HEK293 (cell line): Measurements from ENCODE around the gene FBXL15.
A peak's percentile ranks its signal among the peaks of the same experiment; 100 is the strongest.

ENCODE experiments used
- BCL11B ChIP-seq: fragments of 450-650 bp; formaldehyde crosslinking; IDR thresholded peaks from 2 replicates; pipeline ENCODE4 v1.5.1; 2016; ENCODE audit warnings: low read depth, missing biosample characterization, missing genetic modification characterization
- BCL6B ChIP-seq: fragments of 450-650 bp; formaldehyde crosslinking; IDR thresholded peaks from 2 replicates; pipeline ENCODE4 v1.5.1; 2017; ENCODE audit warnings: missing biosample characterization, missing genetic modification characterization
- EGR2 ChIP-seq: fragments of 450-650 bp; formaldehyde crosslinking; IDR thresholded peaks from 2 replicates; pipeline ENCODE4 v1.5.1; 2016; ENCODE audit warnings: low read depth, missing biosample characterization, missing genetic modification characterization
- GLIS2 ChIP-seq: fragments of 450-650 bp; formaldehyde crosslinking; IDR thresholded peaks from 2 replicates; pipeline ENCODE4 v1.5.1; 2016; ENCODE audit warnings: missing biosample characterization, missing genetic modification characterization
- HOXA7 ChIP-seq: sonication (generic); formaldehyde crosslinking; IDR thresholded peaks from 2 replicates; pipeline ENCODE4 v1.8.1; 2022; ENCODE audit warnings: missing genetic modification reagents, borderline replicate concordance
- KLF1 ChIP-seq: fragments of 450-650 bp; formaldehyde crosslinking; IDR thresholded peaks from 2 replicates; pipeline ENCODE4 v1.5.1; 2016; ENCODE audit warnings: missing biosample characterization, missing genetic modification characterization
- PATZ1 ChIP-seq: fragments of 450-650 bp; formaldehyde crosslinking; IDR thresholded peaks from 2 replicates; pipeline ENCODE4 v1.5.1; 2016; ENCODE audit warnings: missing biosample characterization, missing genetic modification characterization
- RBAK ChIP-seq: fragments of 450-650 bp; formaldehyde crosslinking; IDR thresholded peaks from 2 replicates; pipeline ENCODE4 v1.5.1; 2016; ENCODE audit warnings: missing biosample characterization, missing genetic modification characterization
- REPIN1 ChIP-seq: fragments of 450-650 bp; formaldehyde crosslinking; IDR thresholded peaks from 2 replicates; pipeline ENCODE4 v1.5.1; 2017; ENCODE audit warnings: missing biosample characterization, missing genetic modification characterization, low read depth
- SCRT2 ChIP-seq: fragments of 450-650 bp; formaldehyde crosslinking; IDR thresholded peaks from 2 replicates; pipeline ENCODE4 v1.5.1; 2016; ENCODE audit warnings: missing biosample characterization, missing genetic modification characterization
- SP2 ChIP-seq: fragments of 450-650 bp; formaldehyde crosslinking; IDR thresholded peaks from 2 replicates; pipeline ENCODE4 v1.5.1; 2016; ENCODE audit warnings: missing biosample characterization, missing genetic modification characterization
- ZNF138 ChIP-seq: fragments of 450-650 bp; formaldehyde crosslinking; IDR thresholded peaks from 2 replicates; pipeline ENCODE4 v1.5.1; 2016; ENCODE audit warnings: missing biosample characterization, missing genetic modification characterization, borderline replicate concordance
- ZNF148 ChIP-seq: fragments of 450-650 bp; formaldehyde crosslinking; IDR thresholded peaks from 2 replicates; pipeline ENCODE4 v1.5.0; 2017; ENCODE audit warnings: missing biosample characterization, missing genetic modification characterization, borderline replicate concordance
- ZNF248 ChIP-seq: fragments of 450-650 bp; formaldehyde crosslinking; IDR thresholded peaks from 2 replicates; pipeline ENCODE4 v1.5.1; 2017; ENCODE audit warnings: missing biosample characterization, missing genetic modification characterization
- ZNF26 ChIP-seq: fragments of 450-650 bp; formaldehyde crosslinking; IDR thresholded peaks from 2 replicates; pipeline ENCODE4 v1.5.1; 2016; ENCODE audit warnings: missing biosample characterization, missing genetic modification characterization
- ZNF266 ChIP-seq: fragments of 450-650 bp; formaldehyde crosslinking; IDR thresholded peaks from 2 replicates; pipeline ENCODE4 v1.5.1; 2016; ENCODE audit warnings: missing biosample characterization, missing genetic modification characterization, low read depth
- ZNF423 ChIP-seq: fragments of 450-650 bp; formaldehyde crosslinking; IDR thresholded peaks from 2 replicates; pipeline ENCODE4 v1.5.1; 2016; ENCODE audit warnings: missing biosample characterization, missing genetic modification characterization
- ZNF521 ChIP-seq: fragments of 450-650 bp; formaldehyde crosslinking; IDR thresholded peaks from 2 replicates; pipeline ENCODE4 v1.5.1; 2017; ENCODE audit warnings: missing biosample characterization, mild to moderate bottlenecking, missing genetic modification characterization
- ZNF544 ChIP-seq: fragments of 450-650 bp; formaldehyde crosslinking; IDR thresholded peaks from 2 replicates; pipeline ENCODE4 v1.5.0; 2017; ENCODE audit warnings: missing biosample characterization, missing genetic modification characterization
- ZNF558 ChIP-seq: fragments of 450-650 bp; formaldehyde crosslinking; IDR thresholded peaks from 2 replicates; pipeline ENCODE4 v1.5.1; 2016; ENCODE audit warnings: missing biosample characterization, missing genetic modification characterization
- ZNF560 ChIP-seq: fragments of 450-650 bp; formaldehyde crosslinking; IDR thresholded peaks from 2 replicates; pipeline ENCODE4 v1.5.1; 2017; ENCODE audit warnings: missing biosample characterization, missing genetic modification characterization, borderline replicate concordance
- ZNF561 ChIP-seq: fragments of 450-650 bp; IDR thresholded peaks from 2 replicates; pipeline ENCODE4 v1.5.1; 2018; ENCODE audit warnings: missing biosample characterization, missing genetic modification characterization, borderline replicate concordance
- ZNF585B ChIP-seq: fragments of 450-650 bp; formaldehyde crosslinking; IDR thresholded peaks from 2 replicates; pipeline ENCODE4 v1.5.1; 2016; ENCODE audit warnings: missing biosample characterization, missing genetic modification characterization
- ZNF610 ChIP-seq: fragments of 450-650 bp; formaldehyde crosslinking; IDR thresholded peaks from 2 replicates; pipeline ENCODE4 v1.5.1; 2016; ENCODE audit warnings: missing biosample characterization, missing genetic modification characterization, borderline replicate concordance
- ZNF626 ChIP-seq: fragments of 450-650 bp; sonication (Bioruptor Pico); formaldehyde crosslinking; IDR thresholded peaks from 2 replicates; pipeline ENCODE4 v1.5.1; 2018; ENCODE audit warnings: missing biosample characterization, missing genetic modification characterization, inconsistent platforms
- ZNF629 ChIP-seq: fragments of 450-650 bp; formaldehyde crosslinking; IDR thresholded peaks from 2 replicates; pipeline ENCODE4 v1.5.1; 2017; ENCODE audit warnings: missing biosample characterization, missing genetic modification characterization
- ZNF639 ChIP-seq: fragments of 450-650 bp; formaldehyde crosslinking; IDR thresholded peaks from 2 replicates; pipeline ENCODE4 v1.5.1; 2016; ENCODE audit warnings: missing biosample characterization, missing genetic modification characterization
- ZNF677 ChIP-seq: fragments of 450-650 bp; IDR thresholded peaks from 2 replicates; pipeline ENCODE4 v1.5.0; 2018; ENCODE audit warnings: missing biosample characterization, mild to moderate bottlenecking, missing genetic modification characterization, moderate library complexity
- ZNF747 ChIP-seq: fragments of 450-650 bp; formaldehyde crosslinking; IDR thresholded peaks from 2 replicates; pipeline ENCODE4 v1.5.1; 2016; ENCODE audit warnings: missing biosample characterization, missing genetic modification characterization
- ZNF791 ChIP-seq: fragments of 450-650 bp; formaldehyde crosslinking; IDR thresholded peaks from 2 replicates; pipeline ENCODE4 v1.5.1; 2016; ENCODE audit warnings: missing biosample characterization, missing genetic modification characterization
- ZSCAN30 ChIP-seq: fragments of 450-650 bp; IDR thresholded peaks from 2 replicates; pipeline ENCODE4 v1.5.1; 2018; ENCODE audit warnings: missing biosample characterization, mild to moderate bottlenecking, missing genetic modification characterization, moderate library complexity

Gene FBXL15

GRCh38 chr10:102394079-102394800 is 26.4 kb upstream of the FBXL15 start (continued):
- TF ChIP-seq ZSCAN30 (tag by site-specific recombination) (peak; percentile 67), ZNF791 (no peak), GLIS2 (tag by site-specific recombination) (peak; percentile 100), EGR2 (tag by site-specific recombination) (no peak), ZNF248 (tag by site-specific recombination) (no peak), ZNF561 (peak; percentile 89; the same call in 1 of the 2 replicates), ZNF560 (tag by site-specific recombination) (no peak), ZNF558 (tag by site-specific recombination) (no peak), KLF1 (peak; percentile 55), ZNF423 (tag by site-specific recombination) (peak; percentile 75), SCRT2 (tag by site-specific recombination) (no peak), ZNF585B (tag by site-specific recombination) (no peak), ZNF148 (tag by site-specific recombination) (no peak), BCL11B (tag by site-specific recombination) (0 out of 2 replicates have a peak, but pooled peaks have one; percentile 13), REPIN1 (tag by site-specific recombination) (no peak), HOXA7 (CRISPR knock-in tag) (no peak), PATZ1 (peak; percentile 100), ZNF266 (tag by site-specific recombination) (no peak), ZNF138 (tag by site-specific recombination) (no peak), ZNF747 (tag by site-specific recombination) (no peak), ZNF626 (tag by site-specific recombination) (no peak), SP2 (peak; percentile 94), ZNF521 (no peak), ZNF26 (no peak), ZNF629 (peak; percentile 100), ZNF544 (tag by site-specific recombination) (no peak), BCL6B (no peak), RBAK (tag by site-specific recombination) (no peak), ZNF639 (tag by site-specific recombination) (peak; percentile 44; the same call in 1 of the 2 replicates), ZNF610 (peak; percentile 8; the same call in 1 of the 2 replicates), ZNF677 (tag by site-specific recombination) (no peak)
